Thoracic aorta (tissue), 2 donors: Measurements from ENCODE around the gene PAM16. TPM values are rescaled to one million over a fixed set of nuclear protein-coding genes. Genes with fewer than 3 reads are reported as not detected.

Experiments
- ATAC-seq: fragments of 150-250 bp; one replicate; pipeline ENCODE4 v1.8.0; 2017; ENCODE audit warnings: low read depth; ENCODE audit not compliant: insufficient number of reproducible peaks, low FRiP score
- DNase-seq: peaks from one replicate; pipeline ENCODE4 v3.0.0-alpha.2; 2020; ENCODE audit warnings: low spot score
- H3K27ac ChIP-seq, 2 donors: fragments of 200-600 bp; sonication (generic); 1 replicate in 1 of 2; 2 replicates in 1 of 2; pipeline ENCODE4 v1.5.1; 2016; ENCODE audit warnings: mild to moderate bottlenecking in 2 of 2, moderate library complexity in 2 of 2
- H3K27me3 ChIP-seq: fragments of 200-600 bp; sonication (generic); replicated peaks from 2 replicates; pipeline ENCODE4 v1.6.0; 2016; ENCODE audit warnings: mild to moderate bottlenecking; ENCODE audit not compliant: insufficient read depth
- H3K36me3 ChIP-seq: fragments of 200-600 bp; sonication (generic); one replicate; pipeline ENCODE4 v1.5.1; 2016
- H3K4me1 ChIP-seq, 2 donors: fragments of 200-600 bp; sonication (generic); 1 replicate in 1 of 2; 2 replicates in 1 of 2; pipeline versions ENCODE4 v1.5.1 to v1.6.0; 2016; ENCODE audit warnings: low read depth in 2 of 2, mild to moderate bottlenecking in 1 of 2; ENCODE audit not compliant: control insufficient read depth in 1 of 2
- H3K4me3 ChIP-seq: fragments of 200-600 bp; sonication (generic); 2 replicates; pipeline ENCODE4 v1.5.1; 2016; ENCODE audit warnings: mild to moderate bottlenecking
- H3K9me3 ChIP-seq: fragments of 200-600 bp; sonication (generic); 2 replicates; pipeline ENCODE4 v1.5.1; 2016
- total RNA-seq, 2 donors: library from RNA; depleted of rRNA; stranded (reverse); fragments of >200 nt; gene quantifications; one replicate each; pipeline versions ENCODE4 v1.1.0 to v1.2.3, GENCODE V29; 2016
- TF ChIP-seq, protein P1 (sequence below): fragments of 200-600 bp; sonication (generic); IDR thresholded peaks from one replicate; pipeline ENCODE4 v1.5.1; 2019; ENCODE audit warnings: antibody characterized with exemption

PAM16 gene
- total RNA-seq, 2 donors from 2014 or later, result 18.4 to 21.1 TPM

DNA sequence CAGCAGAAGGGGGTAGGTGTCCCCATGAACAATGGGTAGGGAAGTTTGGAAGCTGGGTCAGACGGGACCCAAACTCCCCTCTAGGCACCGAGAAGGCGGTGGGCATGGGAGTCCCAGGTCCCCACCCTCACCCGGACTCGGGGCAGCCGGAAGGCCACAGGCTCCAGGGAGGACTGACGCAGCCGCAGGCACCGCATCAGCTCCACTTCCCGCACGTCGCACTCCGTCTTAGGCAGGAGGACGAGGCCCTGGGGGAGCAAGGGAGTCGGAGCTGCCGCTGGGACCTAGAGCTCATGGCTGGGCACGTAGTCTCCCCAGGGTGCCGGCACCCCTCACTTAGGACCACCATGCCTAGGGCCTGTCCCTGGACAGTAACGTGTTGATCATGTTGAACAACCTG lies 7.1 kb upstream of the PAM16 start:
- ATAC-seq, result no peak
- Histone ChIP-seq H3K4me1 (no peaks in the 10 kb centered on the region), H3K36me3 (peaks cover 9% of the 10 kb centered on the region), H3K27me3 (no peaks in the 10 kb centered on the region), H3K4me3 (no peak overlapping the region), H3K9me3 (no peaks in the 10 kb centered on the region), H3K27ac (no peak overlapping the region)
- no peak for DNase-seq
- TF ChIP-seq, protein P1, sequence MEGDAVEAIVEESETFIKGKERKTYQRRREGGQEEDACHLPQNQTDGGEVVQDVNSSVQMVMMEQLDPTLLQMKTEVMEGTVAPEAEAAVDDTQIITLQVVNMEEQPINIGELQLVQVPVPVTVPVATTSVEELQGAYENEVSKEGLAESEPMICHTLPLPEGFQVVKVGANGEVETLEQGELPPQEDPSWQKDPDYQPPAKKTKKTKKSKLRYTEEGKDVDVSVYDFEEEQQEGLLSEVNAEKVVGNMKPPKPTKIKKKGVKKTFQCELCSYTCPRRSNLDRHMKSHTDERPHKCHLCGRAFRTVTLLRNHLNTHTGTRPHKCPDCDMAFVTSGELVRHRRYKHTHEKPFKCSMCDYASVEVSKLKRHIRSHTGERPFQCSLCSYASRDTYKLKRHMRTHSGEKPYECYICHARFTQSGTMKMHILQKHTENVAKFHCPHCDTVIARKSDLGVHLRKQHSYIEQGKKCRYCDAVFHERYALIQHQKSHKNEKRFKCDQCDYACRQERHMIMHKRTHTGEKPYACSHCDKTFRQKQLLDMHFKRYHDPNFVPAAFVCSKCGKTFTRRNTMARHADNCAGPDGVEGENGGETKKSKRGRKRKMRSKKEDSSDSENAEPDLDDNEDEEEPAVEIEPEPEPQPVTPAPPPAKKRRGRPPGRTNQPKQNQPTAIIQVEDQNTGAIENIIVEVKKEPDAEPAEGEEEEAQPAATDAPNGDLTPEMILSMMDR, result no peak

DNA sequence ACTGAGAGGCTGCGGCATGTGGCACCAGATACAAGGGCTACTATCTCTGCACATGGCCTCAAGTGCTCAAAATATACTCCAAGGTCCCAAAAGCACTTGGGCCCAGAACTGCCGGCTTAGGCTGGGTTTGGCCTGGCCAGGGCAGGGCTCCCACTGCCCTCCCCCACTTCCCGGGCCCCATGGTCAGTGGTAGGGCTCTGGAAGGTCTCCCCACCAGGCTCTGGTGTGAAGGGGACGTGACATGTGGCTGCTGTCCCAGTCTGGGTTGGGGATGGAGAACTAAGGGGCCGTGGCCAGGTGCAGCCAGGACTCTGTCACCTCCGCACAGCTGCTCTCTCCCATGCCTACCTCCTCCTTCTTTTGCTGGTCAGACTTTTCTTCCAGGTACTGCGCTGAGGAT lies 5.7 kb upstream of the PAM16 start:
- Histone ChIP-seq H3K36me3 (peaks cover 4% of the 10 kb centered on the region), H3K27ac (no peak overlapping the region), H3K27me3 (no peaks in the 10 kb centered on the region), H3K4me1 (peaks cover 0 to under 1% of the 10 kb centered on the region in 2 donors), H3K4me3 (no peak overlapping the region), H3K9me3 (no peaks in the 10 kb centered on the region)
- ATAC-seq, result no peak
- TF ChIP-seq, protein P1, result no peak
- DNase-seq, result no peak

DNA sequence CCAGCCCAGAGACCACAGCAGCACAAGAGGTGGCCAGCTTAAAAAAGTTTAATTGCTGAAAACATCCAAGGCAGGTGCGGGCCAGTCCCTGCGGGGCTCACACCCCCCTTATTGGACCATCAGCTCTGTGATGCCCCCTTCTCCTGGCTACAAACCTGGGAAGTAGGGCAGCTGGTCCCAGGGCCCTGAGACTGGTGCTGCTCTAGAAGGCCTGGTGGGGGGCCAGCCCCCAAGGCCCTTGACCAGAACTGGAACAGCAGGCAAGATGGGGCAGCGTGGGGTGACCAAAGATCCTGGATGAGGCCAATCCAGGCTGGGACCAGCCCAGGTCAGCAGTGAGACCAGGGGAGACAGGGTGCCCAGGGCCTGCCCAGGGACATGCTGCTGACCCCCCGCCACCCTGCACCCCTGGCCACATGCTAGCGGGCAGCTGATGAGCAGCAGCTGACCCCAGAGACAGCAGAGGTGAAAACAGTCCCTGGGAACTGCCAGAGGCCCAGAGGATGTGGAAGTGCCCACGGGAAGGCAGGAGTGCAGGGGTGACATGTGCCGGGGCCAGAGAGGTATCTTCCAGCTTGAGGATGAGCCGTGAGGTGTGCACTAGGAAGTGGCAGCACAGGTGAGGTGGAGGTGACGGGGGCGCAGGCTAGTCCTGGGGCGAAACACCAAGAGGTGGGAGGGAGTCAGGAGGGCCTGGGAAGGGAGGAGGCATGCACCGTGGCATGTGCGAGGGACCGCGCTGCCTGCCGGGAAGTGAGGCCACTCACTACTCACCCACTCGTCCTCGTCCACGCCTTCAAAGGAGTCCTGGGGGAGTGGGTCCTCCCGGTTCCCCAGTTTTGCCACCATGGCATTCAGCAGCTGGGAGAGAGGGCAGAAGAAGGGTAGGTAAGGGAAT lies 3.6 kb upstream of the PAM16 start:
- TF ChIP-seq, protein P1, result no peak
- ATAC-seq, result no peak

DNA sequence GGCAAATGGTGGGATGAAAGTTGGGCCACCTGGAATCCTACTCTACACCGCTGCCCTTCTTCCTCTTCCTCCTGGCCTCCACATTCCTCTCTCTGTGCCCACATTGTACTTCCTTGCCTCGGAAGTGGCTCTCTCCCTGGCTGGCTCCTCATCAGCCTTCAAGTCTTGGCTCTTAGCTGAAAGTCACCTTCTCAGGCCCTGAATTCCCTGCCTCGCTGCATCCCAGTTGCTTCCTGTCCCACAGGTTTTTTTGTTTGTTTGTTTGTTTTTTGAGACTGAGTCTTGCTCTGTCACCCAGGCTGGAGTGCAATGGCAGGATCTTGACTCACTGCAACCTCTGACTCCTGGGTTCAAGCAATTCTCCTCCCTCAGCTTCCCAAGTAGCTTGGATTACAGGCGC lies 2.6 kb upstream of the PAM16 start:
- no peaks in the 10 kb centered on the region for H3K27me3 ChIP-seq
- H3K36me3 ChIP-seq, result peaks cover 4% of the 10 kb centered on the region
- no peak overlapping the region for H3K4me3 ChIP-seq
- ATAC-seq, result no peak
- no peaks in the 10 kb centered on the region for H3K9me3 ChIP-seq
- no peak overlapping the region for H3K27ac ChIP-seq
- TF ChIP-seq, protein P1, result no peak
- DNase-seq, result no peak
- H3K4me1 ChIP-seq, result peaks cover 6 to 16% of the 10 kb centered on the region in 2 donors

More for the DNA sequence above, 3.6 kb upstream of the PAM16 start:
- Histone ChIP-seq H3K4me3 (no peak overlapping the region), H3K9me3 (no peaks in the 10 kb centered on the region), H3K36me3 (peaks cover 4% of the 10 kb centered on the region), H3K4me1 (peaks cover 6 to 12% of the 10 kb centered on the region in 2 donors), H3K27me3 (no peaks in the 10 kb centered on the region), H3K27ac (no peak overlapping the region)
- no peak for DNase-seq

DNA sequence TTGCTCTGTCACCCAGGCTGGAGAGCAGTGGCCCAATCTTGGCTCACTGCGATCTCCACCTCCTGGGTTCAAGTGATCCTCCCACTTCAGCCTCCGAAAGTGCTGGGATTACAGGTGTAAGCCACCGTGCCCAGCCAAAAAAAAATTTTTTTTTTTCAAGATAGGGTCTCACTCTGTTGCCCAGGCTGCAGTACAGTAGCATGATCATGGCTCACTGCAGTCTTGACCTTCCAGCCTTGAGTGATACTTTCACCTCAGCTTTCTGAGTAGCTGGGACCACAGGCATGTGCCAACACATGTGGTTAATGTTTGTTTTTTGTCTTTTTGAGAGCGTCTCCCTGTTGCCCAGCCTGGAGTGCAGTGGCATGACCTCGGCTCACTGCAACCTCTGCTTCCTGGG lies 1.7 kb upstream of the PAM16 start:
- H3K27me3 ChIP-seq, result no peaks in the 10 kb centered on the region
- H3K4me3 ChIP-seq, result no peak overlapping the region
- no peaks in the 10 kb centered on the region for H3K36me3 ChIP-seq
- no peaks in the 10 kb centered on the region for H3K9me3 ChIP-seq
- DNase-seq (no peak), ATAC-seq (no peak)
- H3K27ac ChIP-seq, result no peak overlapping the region
- peaks cover 6 to 24% of the 10 kb centered on the region in 2 donors for H3K4me1 ChIP-seq
- TF ChIP-seq, protein P1, result no peak
